ENCODE results near the gene PRDM16. TPM values are rescaled to one million over a fixed set of nuclear protein-coding genes. Genes with fewer than 3 reads are reported as not detected.

The PRDM16 gene
- polyA plus RNA-seq, 1 of the 3 experiments (the other 2 are of a cell fraction): not detected

GRCh38 chr1:3082571-3083516 lies 13.8 kb downstream of the PRDM16 start (continued):
- TF ChIP-seq SMC3 (IDR thresholded peaks at IDR 0.05; ENCODE audit: low read depth, low read length) (no peak), CHD2 (IDR thresholded peaks at IDR 0.05; ENCODE audit: low read length, partially characterized antibody) (no peak), JUND (IDR thresholded peaks at IDR 0.05) (no peak), RFX5 (IDR thresholded peaks at IDR 0.05; ENCODE audit: low read length) (no peak), MAX (IDR thresholded peaks at IDR 0.05; ENCODE audit: low read depth) (no peak)

- DNase-seq: no peak
- Histone ChIP-seq H3K79me2 (ENCODE audit: insufficient read depth) (no peaks in the 10 kb centered on the region), H4K20me1 (ENCODE audit: insufficient read depth) (no peaks in the 10 kb centered on the region), H3K4me1 (ENCODE audit: control insufficient read depth in 1 of 2, insufficient read depth in 2 of 2, low read depth in 1 of 2, low read length in 1 of 2) (no peaks in the 10 kb centered on the region), H3K4me3 (ENCODE audit: low read depth in 2 of 2, low read length in 1 of 2) (no peak overlapping the region), H3K9me2 (no peaks in the 10 kb centered on the region), H3K36me3 (replicated peaks in 1 of 2; ENCODE audit: control insufficient read depth in 1 of 2, insufficient read depth in 2 of 2, low read length in 1 of 2) (no peaks in the 10 kb centered on the region), H3K27ac (ENCODE audit: low read depth in 2 of 2, low read length in 1 of 2) (no peak overlapping the region), H3K9ac (no peak overlapping the region), H3F3A (replicated peaks; ENCODE audit: insufficient read depth) (no peaks in the 10 kb centered on the region), H2AFZ (ENCODE audit: low read depth) (no peak overlapping the region), H3K27me3 (ENCODE audit: insufficient read depth) (no peaks in the 10 kb centered on the region), H3K9me3 (no peaks in the 10 kb centered on the region), H3K4me2 (no peak overlapping the region)
- WGBS (ENCODE audit: low lambda C conversion rate): 46% methylated on average over 9 of the region's 16 CpGs
- POLR2A ChIA-PET: no interaction called here
- TF ChIP-seq NRF1 (IDR thresholded peaks at IDR 0.05; ENCODE audit: low read depth, low read length) (no peak), ZBTB33 (IDR thresholded peaks at IDR 0.05; ENCODE audit: borderline replicate concordance, low read depth) (no peak), IRF3 (IDR thresholded peaks at IDR 0.05; ENCODE audit: low read depth, low read length) (no peak), RXRA (IDR thresholded peaks at IDR 0.05; ENCODE audit: borderline replicate concordance, low read depth) (no peak), RAD21 (IDR thresholded peaks at IDR 0.05; ENCODE audit: low read length) (no peak), CHD2 (IDR thresholded peaks at IDR 0.05; ENCODE audit: low read length, partially characterized antibody) (no peak), FOXJ3 (CRISPR knock-in tag; IDR thresholded peaks at IDR 0.05) (no peak), REST (IDR thresholded peaks at IDR 0.05; ENCODE audit: low read depth, low read length) (no peak), TAF1 (IDR thresholded peaks at IDR 0.05; ENCODE audit: borderline replicate concordance, low read depth, low read length) (no peak), MXI1 (IDR thresholded peaks at IDR 0.05; ENCODE audit: low read depth, low read length) (no peak), NFIC (IDR thresholded peaks at IDR 0.05; ENCODE audit: borderline replicate concordance) (no peak)
- CTCF ChIA-PET: no interaction called here
These were observed 15.2 kb downstream of the PRDM16 start for GRCh38 chr1:3084154-3084553.

Measured in SK-N-SH (cell line).